ENCODE results near the gene MYG1.
"Not testable (repeated sequence)": the region's sequence is repeated elsewhere in the genome, so short reads cannot be mapped to it uniquely, and the experiment has no call there.

MYG1 gene

DNA sequence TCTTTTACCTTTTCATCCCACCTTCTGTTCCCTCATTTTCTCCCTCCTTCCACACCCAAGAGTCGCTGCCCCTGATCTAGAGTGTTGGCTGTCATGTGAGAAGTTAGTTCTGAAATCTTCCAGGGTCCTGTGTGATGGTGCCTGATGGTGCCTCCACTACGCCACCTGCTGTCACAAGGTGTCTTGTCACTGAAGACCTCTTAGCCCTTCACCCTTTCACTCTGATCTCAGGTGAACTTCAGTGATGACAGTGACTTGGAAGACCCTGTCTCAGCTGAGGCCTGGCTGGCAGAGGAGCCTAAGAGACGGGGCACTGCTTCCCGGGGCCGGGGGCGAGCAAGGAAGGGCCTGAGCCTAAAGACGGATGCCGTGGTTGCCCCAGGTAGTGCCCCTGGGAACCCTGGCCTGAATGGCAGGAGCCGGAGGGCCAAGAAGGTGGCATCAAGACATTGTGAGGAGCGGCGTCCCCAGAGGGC, 11.7 kb upstream of the MYG1 start:
- peak; percentile 40 for DNase-seq

DNA sequence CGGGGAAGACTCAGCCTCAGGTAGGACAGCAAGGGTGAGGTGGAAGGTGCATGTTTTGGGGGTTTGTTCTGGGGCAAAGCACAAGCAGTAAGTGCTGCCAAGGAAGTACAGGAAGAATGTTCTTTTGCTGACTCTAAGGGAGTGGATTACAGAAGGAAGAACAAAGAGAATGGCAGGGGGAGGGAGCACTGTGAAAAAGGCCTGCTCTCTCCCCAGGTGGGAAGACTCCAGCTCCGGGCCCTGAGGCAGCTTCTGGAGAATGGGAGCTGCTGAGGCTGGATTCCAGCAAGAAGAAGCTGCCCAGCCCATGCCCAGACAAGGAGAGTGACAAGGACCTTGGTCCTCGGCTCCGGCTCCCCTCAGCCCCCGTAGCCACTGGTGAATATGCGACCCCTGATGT, 11.2 kb upstream of the MYG1 start:
- DNase-seq: no peak

DNA sequence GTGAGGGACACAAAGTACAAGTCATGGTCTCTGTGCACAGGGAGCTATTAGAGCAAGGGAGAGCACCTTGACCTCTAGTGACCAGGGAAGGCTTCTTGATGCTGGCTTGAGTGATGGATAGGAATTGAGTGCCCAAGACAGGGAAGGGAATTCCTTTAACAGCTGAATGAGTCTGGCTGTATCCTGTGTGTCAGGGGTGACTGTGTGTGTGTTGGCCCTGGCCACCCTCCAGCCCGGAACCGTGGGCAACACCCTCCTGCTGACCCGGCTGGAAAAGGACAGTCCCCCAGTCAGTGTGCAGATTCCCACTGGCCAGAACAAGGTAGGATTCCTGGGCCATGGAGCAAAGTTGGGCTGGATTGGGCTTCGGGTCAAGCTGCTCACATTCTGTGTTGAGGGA, 9.6 kb upstream of the MYG1 start:
- no peak for DNase-seq

DNA sequence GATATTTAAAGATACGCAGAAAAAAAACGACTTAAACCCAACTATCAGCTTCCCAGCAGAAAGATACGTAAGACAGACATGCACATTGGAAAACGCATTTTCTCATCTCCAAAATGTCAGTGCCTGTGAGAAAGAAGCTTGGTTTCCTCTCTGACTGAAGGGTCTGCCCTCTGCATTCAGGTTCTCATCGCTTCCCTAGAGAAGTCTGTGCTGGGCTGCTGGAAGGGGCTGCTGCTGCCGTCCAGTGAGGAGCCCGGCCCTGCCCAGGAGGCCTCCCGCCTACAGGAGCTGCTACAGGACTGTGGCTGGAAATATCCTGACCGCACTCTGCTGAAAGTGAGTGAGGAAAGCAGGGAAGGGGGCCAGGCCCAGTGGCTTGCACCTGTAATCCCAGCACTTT, 8.8 kb upstream of the MYG1 start:
- DNase-seq: no peak

DNA sequence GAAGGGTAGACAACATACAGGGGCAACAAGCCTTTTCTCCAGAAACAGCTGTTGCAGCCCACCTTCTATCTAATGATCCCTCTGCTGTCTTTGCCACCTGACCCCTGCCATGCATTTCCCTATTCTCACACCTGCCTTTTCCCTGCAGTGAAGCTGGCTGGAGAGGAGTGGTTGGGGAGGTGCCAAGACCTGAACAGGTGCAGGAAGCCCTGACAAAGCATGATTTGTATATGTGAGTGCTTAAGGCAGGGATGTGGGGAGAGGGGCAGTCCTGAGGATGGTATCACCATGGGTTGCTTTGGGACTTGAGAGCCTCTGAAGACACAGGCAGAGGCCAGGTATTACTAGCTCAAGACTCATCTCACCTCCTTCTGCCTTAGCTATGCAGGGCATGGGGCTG, 7.1 kb upstream of the MYG1 start:
- no peak for DNase-seq

DNA sequence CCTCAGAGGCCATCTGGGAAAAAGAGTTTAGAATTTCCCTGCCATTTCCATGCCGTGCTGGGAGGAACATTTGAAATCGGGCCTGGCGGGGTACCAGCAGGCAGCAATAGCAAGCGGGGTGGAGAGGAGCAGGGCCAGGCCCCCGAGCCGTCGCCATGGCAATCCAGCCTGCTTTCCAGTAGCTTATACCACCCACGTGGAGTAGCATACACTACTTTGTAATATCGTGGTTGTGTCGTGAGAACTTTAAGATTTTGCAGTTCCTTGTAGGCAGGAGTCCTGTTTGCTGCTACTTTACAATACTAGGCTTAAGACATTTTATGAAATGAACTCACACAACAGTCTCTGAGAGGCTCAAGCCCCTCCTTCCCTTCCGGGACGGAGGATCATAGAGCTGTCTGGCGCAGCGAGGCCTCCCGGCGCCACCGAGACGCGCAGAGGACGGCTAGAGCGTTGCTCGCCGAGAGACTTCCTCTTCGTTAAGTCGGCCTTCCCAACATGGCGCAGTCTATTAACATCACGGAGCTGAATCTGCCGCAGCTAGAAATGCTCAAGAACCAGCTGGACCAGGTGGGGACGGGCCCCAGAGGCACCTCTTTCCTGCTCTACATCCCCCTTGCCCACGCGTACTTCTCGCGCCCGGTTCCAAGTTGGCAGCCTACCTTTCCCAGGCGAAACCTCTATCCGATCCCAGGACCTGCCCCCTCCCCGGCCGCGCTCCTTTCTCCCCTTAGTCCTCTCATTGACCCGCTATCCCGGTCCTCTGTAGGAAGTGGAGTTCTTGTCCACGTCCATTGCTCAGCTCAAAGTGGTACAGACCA, 4.2 kb upstream of the MYG1 start, which contains the start of gene PFDN5:
Gene PFDN5, plus strand, starts transcription at position 473 of the 821 bp plus-strand sequence. Its CDS starts 26 bp downstream, at position 499.
- peak; percentile 93 for DNase-seq

DNA sequence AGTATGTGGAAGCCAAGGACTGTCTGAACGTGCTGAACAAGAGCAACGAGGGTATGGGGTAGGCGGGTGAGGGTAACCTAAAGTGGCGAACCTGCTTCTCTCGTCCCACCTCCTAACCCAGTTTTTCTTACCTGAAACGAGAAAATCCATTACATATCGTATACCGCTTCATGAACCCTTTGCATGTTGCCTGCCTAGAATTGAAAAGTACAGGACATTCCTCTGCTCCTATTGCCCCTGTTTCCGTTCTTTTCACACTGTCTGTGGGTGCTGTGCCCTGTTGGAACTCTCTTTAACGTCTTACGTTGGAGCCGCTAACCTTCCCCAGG, 3.6 kb upstream of the MYG1 start:
- DNase-seq: no peak

DNA sequence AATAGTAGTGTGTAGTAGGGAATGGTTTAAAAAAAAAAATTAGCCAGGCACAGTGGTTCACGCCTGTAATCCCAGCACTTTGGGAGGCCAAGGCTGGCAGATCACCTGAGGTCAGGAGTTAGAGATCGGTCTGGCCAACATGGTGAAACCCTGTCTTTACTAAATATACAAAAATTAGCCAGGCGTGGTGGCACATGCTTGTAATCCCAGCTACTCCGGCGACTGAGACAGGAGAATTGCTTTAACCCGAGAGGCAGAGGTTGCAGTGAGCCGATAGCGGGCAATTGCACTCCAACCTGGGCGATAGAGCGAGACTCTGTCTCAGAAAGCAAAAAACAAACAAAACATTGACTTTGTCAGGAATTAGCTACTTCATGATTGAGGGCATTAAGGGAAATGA, 2.4 kb upstream of the MYG1 start:
- not testable (repeated sequence) for DNase-seq

DNA sequence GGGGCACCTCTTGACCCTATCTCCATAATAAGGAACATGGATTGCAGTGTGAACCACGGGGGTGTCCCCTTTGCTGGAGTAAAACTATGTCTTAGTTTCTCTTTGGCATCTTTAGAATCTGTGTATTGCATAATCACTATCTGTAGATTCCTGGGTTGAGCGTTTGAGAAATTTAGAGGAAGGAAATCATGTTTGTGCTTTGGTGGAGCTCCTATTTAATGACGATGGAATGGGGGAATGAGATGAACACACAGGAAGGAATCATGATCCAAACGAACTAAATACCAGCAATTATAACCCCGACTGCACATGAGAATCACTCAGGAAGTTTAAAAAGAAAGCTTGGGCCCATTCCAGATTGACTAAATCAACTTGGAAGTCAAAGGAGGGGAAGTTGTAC, 1.3 kb upstream of the MYG1 start:
- no peak for DNase-seq

DNA sequence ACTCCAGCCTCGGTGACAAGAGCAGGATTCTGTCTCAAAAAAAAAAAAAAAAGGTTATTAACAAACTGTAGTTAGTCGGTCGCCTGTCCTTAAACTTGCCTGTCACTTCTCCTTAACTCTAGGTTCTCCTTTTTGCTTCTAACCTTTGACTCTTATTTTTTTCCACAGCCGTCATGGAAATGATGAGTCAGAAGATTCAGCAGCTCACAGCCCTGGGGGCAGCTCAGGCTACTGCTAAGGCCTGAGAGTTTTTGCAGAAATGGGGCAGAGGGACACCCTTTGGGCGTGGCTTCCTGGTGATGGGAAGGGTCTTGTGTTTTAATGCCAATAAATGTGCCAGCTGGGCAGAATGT, 418 bp upstream of the MYG1 start:
- no peak for DNase-seq

DNA sequence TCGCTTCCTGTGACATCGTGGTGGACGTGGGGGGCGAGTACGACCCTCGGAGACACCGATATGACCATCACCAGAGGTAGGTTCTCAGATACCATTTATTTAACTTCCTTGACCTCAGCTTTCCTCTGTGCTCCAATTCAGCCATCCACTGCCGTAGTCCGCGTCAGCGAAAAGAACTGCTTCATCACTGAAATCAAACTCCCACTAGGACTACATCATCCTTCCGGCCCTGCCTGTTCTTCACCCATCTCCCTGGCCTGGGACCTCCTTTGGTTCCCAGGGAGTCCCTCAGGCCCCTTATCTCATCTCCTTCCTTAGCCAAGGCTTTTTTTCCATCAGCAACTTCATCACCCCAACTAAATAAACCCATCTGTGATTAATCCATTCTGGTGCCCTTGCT, 692 bp downstream of the MYG1 start:
- DNase-seq: no peak

DNA sequence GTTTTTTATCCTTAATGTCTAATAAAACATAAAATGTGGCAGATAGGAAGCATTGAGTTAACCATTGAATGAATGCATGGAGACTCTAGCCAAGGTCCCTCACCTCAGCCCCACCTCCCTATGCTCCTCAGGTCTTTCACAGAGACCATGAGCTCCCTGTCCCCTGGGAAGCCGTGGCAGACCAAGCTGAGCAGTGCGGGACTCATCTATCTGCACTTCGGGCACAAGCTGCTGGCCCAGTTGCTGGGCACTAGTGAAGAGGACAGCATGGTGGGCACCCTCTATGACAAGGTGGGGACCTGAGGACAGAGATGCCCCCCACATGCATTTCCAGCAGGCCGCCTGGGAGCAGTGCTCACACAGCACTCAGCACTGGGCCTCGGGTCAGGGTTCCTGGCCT, 3.4 kb downstream of the MYG1 start:
- no peak for DNase-seq

DNA sequence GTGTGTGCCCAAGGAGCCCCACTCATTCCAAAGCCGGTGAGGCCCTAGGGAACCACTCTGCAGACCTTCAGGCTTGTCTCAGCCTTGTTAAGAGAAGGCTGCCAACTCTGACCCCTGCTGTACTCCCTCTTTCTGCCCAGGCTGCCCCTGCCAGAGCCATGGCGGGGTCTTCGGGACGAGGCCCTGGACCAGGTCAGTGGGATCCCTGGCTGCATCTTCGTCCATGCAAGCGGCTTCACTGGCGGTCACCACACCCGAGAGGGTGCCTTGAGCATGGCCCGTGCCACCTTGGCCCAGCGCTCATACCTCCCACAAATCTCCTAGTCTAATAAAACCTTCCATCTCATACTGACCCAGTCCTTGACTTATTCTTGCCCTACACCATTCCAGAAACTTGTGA, 7.3 kb downstream of the MYG1 start:
- no peak for DNase-seq

DNA sequence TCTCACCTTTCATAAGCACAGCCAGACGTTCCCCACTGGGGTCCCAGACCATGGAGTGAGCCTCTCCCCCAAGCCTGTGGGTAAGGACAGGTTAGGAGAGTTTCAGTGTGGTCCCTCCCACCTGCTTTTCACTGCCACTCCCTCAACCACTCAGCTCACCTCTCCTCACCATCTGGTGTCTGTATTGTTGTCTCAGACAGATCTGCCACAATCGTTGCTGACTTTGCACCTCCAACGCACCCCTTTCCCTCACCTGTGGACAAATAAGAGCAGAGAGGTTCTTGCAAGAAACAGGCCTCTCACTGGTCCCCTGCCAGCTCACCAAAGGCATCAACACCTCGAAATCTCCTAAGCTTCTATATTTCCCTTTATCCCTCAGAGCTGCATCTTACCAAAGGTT, 8.8 kb downstream of the MYG1 start:
- no peak for DNase-seq

DNA sequence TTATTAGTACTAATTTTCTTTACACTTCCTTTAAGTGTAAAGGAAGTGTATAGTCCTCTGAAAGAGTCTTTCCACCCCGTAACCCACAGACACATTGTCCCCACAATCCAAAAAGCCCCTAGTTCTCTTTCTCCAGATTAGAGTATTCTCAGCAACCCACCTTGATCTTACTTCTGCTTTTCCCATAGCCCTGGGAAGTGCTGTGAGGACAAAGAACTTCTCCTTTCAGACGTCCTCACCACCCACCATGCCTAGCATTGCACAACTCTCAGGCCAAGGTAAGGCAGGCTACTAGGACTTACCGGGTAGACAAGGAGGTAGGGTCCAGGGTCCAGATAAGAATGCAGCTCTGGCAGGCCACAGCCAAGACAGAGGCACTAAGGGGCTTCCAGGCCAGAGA, 14.5 kb downstream of the MYG1 start:
- DNase-seq: no peak

DNA sequence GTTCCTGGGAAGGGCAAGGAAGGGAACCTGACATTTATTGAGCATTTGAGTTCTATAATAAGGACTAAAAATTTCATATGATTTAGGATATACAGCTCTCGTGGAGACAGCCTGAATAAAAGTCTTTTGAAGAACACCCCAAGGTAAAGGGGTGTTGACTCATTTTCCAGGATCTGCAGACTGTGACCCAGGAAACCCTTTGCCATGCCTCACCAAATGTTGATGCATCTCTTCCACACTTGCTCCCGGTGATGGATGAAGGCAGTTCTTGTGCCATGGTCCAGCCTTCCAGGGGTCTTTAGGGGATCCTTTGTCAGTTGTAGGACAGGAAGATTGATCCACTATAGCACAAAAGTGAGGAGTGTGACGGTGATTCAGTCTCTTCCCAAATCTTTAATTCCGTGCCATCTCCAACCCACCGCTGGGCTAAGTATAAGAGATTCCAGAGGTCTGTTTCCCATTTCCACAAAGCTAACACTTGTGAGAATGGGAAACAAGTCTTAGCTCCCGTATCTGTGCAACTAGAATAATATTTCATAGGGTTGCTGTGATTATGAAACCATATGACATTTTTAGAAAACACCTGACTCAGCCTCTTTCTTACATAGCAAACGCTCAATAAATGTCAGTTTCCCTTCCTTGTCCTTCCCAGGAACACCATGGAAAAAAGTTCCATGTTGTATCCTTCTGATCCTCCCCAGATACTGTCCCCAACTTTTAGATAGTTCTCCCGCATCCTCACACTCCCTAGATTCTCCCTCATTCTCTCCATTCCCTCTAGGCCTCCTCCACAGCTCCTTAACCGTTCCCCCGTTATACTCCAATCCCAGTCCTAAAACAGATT, 21.1 kb downstream of the MYG1 start:
- DNase-seq: no peak

DNA sequence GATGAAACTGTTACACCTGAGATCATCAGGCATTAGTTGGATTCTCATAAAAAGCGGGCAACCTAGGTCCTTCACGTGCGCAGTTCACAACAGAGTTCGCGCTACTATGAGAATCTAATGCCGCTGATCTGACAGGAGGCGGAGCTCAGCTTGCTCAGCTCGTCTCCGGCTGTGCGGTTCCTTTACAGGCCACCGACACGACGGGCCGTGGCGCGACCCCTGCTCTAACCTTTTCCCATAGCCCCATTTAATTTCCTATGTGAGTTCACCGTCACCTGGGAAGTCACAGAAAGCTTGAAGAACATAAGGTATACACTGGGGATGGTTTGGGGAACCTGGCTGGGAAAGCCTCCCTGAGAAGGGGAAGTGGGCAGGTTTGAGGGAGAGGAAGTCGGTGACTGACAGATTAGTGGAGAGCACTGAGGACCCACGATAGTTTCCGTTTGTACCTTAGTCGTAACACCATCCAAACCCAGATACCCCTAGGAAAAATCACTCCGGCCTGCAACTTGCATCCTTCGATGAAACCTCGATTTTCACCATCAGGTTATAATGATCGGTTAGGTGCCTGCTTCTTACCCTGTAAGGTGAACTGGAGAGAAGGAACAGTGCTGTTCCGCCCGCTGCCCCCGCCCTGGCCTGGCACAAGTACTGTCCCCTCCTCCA, 24.8 kb downstream of the MYG1 start:
- DNase-seq: peak; percentile 67

DNA sequence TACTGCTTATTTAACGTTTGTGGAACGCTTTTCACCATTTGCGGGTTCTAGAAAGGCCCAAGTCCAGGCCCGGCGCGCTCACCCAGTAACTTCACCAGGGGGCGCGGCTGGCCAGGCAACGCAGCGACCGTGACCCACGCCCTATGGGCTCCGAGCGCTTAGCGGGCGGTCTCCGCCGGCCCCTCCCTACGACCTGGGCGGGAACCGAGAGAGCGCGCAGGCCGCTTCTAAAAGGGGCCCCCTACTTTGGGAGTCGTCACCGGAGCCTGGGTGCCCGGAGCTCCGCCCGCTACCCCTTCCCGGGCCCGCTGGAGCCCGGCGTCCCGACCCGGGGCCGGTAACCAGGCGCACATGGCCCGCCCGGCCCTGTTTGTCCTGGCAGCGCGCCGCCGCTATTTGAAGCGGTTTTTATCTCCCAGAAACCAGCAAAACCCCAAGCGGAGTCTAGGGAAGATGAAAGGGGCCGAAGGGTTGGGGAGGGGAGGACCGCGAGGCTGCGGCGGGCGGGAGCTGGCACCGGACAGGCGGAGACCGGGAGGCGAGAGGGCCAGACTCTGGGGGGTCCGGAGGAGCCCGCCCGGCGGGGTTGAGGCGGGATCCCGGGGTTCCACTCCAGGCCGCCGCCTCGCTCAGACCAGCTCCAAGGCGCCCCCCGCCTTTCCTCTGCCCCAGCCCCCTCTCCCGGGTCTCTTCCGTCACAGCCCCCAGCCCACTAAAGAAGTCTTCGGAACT, 25.4 kb downstream of the MYG1 start:
- peak; percentile 94 for DNase-seq

DNA sequence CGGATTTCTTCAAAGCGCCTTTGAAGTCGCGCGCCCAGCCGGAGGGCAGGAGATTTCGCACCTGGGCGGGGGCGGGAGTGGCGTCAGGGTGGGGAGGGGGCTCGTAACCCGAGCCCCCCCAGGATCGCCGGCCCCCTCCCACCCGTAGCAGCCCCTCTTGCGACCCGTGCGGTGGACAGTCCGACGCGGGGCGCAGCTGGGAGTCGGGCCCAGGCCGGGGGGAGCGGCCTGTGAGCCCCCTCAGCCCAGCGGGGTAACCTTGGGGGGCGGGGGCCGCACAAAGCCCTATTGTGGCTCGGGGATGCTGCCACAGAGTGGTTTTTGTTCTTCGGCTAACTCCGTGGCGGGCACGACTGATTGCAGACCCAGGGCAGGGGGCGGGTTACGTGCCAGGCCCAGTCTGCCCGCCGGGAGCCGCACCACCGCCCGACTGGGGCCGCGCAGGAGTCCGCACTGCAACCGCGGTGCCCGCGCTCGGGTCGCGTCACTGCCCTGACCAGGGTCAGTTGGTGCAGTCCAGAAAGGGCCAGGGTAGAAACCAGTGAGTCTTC, 26.1 kb downstream of the MYG1 start:
- DNase-seq: peak; percentile 79

DNA sequence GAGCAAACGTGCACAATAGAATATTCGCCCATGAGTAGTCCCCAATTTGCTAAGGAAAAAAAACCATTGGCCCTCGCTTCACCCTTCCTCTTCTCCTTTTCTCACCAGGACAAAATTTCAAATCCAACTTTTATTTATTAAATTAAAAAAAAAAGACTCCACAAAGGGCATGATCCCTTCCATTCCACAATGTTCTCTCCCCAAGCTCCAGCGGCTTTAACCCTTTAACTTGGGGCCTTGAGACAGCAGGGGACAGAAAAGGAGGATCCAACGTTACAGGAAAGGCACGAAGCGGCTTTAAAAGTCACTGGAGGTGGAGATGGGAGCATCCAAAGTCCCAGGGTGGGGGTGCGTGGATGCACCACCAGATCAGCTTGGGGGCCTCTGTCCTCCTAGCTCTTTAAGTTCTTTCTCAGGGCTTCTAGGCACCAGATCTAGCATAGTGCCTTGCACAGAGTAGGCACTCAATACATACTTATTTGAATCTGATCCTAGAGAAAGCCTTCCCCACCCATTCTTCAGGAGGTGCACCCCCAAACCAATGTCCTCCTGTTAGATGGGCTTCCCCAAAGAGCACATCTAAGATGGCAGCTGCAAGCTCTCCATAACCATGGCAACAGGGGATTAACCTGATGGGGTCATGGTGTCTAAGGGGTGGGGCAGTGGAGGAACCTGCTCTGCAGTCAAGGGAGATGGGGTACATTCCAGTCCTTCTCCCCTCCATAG, 27.1 kb downstream of the MYG1 start:
- DNase-seq: no peak

DNA sequence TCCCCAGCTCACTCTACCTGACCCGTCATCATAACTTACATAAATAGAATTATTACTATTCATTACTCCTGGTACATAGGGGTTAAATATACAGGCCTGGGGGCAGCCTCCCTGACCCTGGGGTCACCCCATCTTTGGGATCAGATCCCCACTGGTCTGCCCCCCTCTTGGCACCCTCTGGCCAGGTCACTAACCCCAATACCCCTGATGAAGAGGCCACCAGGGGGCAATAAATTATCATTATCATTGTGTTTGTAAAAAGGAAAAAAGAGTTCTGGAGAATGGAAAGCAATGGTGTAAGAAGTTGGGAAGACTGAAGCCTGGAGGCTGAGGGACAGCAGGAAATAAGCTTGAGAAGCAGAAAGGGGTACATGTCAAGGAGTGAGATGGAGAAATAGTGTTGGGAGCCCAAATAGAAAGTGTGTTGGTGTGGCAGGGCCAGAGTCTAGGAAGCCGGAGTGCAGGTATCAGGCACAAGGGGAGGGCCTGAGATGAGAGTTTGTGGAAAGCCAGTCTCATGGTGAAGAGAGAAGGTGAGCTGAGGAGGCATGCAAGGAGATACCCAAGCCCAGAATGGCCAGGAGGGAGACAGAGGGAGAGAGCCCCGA, 28.0 kb downstream of the MYG1 start:
- no peak for DNase-seq

DNA sequence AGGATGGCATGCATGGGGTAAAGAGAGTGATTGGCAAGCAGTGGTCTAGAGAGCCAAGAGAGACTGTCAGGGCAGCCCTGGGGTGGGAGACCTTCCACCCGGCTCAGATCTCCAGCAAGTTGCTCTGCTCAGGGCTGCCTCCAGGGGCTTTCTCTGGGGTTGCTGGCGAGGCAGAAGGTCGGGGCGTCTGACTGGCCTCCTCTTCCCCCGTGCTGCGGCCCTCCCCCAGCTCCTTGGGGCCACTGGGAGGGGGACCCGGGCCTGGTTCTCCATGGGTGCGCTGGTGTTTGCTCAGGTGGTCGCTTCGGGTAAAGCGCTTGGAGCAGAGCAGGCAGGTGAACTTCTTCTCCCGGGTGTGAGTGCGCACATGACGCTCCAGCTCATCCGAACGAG, 28.5 kb downstream of the MYG1 start:
- peak; percentile 26 for DNase-seq
